Measurements from ENCODE around the gene MED29. TPM values are rescaled to one million over a fixed set of nuclear protein-coding genes. Genes with fewer than 3 reads are reported as not detected.

MED29 gene
- total RNA-seq, 6 experiments from 2014 or later, result 19.4 to 38.1 (median 24.1) TPM

GRCh38 chr19:39365531-39365930, 25.6 kb upstream of the MED29 start:
- H3K36me3 ChIP-seq, result peaks cover 0 to 27% (median 8%) of the 10 kb centered on the region in 4 donors
- DNase-seq, result no peak
- intact Hi-C loops (cut with DNase I), result no loop called here
- no peaks in the 10 kb centered on the region for H3K9me3 ChIP-seq
- H3K4me3 ChIP-seq, result no peak overlapping the region
- no peaks in the 10 kb centered on the region for H3K27me3 ChIP-seq
- H3K4me1 ChIP-seq, result peaks cover 0 to 14% (median 4%) of the 10 kb centered on the region in 4 donors
- no peak for ATAC-seq
- H3K27ac ChIP-seq, result no peak overlapping the region
- 100% methylated on average over 1 of the region's 1 CpG for WGBS (ENCODE audit: insufficient coverage, low coverage, low lambda C conversion rate, missing lambda C conversion rate)
- TF ChIP-seq POLR2A (IDR thresholded peaks at IDR 0.05) (no peak), CTCF (IDR thresholded peaks at IDR 0.05) (no peak)

DNA sequence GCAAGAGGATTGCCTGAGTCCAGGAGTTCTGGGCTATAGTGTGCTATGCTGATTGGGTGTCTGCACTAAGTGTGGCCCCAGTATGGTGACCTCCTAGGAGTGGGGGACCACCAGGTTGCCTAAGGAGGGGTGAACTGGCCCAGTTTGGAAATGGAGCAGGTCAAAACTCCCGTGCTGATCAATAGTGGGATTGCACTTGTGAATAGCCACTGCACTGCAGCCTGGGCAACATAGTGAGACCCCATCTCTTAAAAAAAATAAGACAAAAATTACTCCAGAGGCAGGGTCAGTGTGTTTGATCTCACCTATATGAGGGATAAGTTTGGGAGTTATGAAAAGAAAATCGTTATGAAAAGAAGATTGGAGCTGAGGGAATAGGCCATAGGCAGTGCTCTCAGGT, 22.0 kb upstream of the MED29 start:
- peaks cover 0 to 26% (median 10%) of the 10 kb centered on the region in 4 donors for H3K4me1 ChIP-seq

GRCh38 chr19:39370735-39371134, 20.4 kb upstream of the MED29 start:
- H3K27me3 ChIP-seq, result no peaks in the 10 kb centered on the region
- H3K9me3 ChIP-seq, result no peaks in the 10 kb centered on the region
- H3K4me1 ChIP-seq, result peaks cover 0 to 42% (median 15%) of the 10 kb centered on the region in 4 donors
- peaks cover 0 to 34% (median 8%) of the 10 kb centered on the region in 4 donors for H3K36me3 ChIP-seq
- no peak overlapping the region for H3K27ac ChIP-seq
- TF ChIP-seq POLR2A (IDR thresholded peaks at IDR 0.05) (no peak), CTCF (IDR thresholded peaks at IDR 0.05) (no peak)
- intact Hi-C loops (cut with DNase I), result no loop called here
- ATAC-seq, result no peak
- WGBS (ENCODE audit: insufficient coverage, low coverage, low lambda C conversion rate, missing lambda C conversion rate), result 97% methylated on average over 5 of the region's 5 CpGs
- no peak for DNase-seq
- H3K4me3 ChIP-seq, result no peak overlapping the region

More for the DNA sequence above, 22.0 kb upstream of the MED29 start:
- no peak for DNase-seq
- H3K27ac ChIP-seq, result no peak overlapping the region
- 94% methylated on average over 2 of the region's 2 CpGs for WGBS (ENCODE audit: insufficient coverage, low coverage, low lambda C conversion rate, missing lambda C conversion rate)
- H3K36me3 ChIP-seq, result peaks cover 0 to 34% (median 8%) of the 10 kb centered on the region in 4 donors
- intact Hi-C loops (cut with DNase I), result no loop called here
- no peaks in the 10 kb centered on the region for H3K27me3 ChIP-seq
- TF ChIP-seq POLR2A (IDR thresholded peaks at IDR 0.05), result no peak
- no peak for TF ChIP-seq CTCF (IDR thresholded peaks at IDR 0.05)
- no peak for ATAC-seq
- no peaks in the 10 kb centered on the region for H3K9me3 ChIP-seq
- no peak overlapping the region for H3K4me3 ChIP-seq

DNA sequence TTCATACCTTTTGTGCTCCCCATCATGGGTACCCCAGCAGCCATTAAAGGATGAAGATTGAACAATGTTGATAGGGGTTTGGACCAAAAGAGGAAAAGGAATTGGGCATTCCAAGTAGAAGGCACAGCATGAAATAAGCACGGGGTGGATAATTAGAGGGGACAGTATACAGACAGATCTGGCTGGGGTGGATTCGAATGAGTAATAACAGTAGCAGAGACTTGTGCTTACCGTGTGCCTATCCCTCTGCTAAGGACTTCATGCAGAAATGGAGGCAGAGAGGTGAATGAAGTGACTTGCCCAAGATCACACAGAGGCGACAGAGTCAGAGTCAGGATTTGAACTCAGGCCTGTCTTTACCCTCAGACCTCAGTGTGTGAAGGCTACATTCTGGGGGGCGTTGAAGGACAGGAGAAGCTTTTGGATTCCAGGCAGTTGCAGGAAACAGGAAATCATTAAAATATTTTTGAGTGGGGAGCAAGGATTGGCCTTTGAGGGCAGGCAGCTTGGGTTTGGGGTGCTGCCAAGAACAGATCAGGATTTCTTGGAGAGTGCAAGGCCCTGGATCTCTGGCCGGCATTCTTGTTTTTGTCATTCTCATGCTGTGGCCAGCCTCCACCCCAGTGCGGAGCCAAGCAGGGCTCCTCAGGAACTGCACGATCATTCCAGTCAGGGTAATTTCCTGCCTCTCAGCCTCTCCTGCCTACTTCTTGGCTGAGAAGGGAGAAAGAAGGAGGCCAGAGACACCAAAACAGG, 19.0 kb upstream of the MED29 start:
- Histone ChIP-seq H3K4me1 (peaks cover 0 to 57% (median 21%) of the 10 kb centered on the region in 4 donors), H3K36me3 (peaks cover 0 to 36% (median 12%) of the 10 kb centered on the region in 4 donors), H3K27ac (peak overlapping the region; percentile 41 to 73 (median 60)), H3K4me3 (no peak overlapping the region), H3K27me3 (no peaks in the 10 kb centered on the region), H3K9me3 (no peaks in the 10 kb centered on the region)
- 42% methylated on average over 8 of the region's 8 CpGs for WGBS (ENCODE audit: insufficient coverage, low coverage, low lambda C conversion rate, missing lambda C conversion rate)
- DNase-seq, result peak in 2 of 3 donors; percentile 59 to 84
- intact Hi-C loops (cut with DNase I), result no loop called here
- ATAC-seq, result peak; percentile 65 to 83 (median 78)
- TF ChIP-seq POLR2A (IDR thresholded peaks at IDR 0.05), result no peak
- no peak for TF ChIP-seq CTCF (IDR thresholded peaks at IDR 0.05)
